PC-9 (cell line): ENCODE data around the gene ISX. TPM values are rescaled to one million over a fixed set of nuclear protein-coding genes. Genes with fewer than 3 reads are reported as not detected.
"Not testable (repeated sequence)": the region's sequence is repeated elsewhere in the genome, so short reads cannot be mapped to it uniquely, and the experiment has no call there.

Experiments used
- BruUV-seq: library from RNA; stranded (reverse); fragments of 400-500 nt; replicated peaks from 2 replicates; lab custom pipeline; 2021; lab: Mats Ljungman, UMichigan
- CTCF ChIA-PET: fragments of 300-600 bp; sonication (Branson Sonifier 250); formaldehyde crosslinking; loops from one replicate; lab custom pipeline; 2022; ENCODE audit warnings: antibody characterized with exemption; lab: Charles Lee
- POLR2A ChIA-PET: fragments of 300-600 bp; sonication (Branson Sonifier 250); formaldehyde crosslinking; loops from one replicate; lab custom pipeline; 2022; ENCODE audit warnings: antibody characterized with exemption; ENCODE audit not compliant: unreplicated experiment; lab: Charles Lee
- DNase-seq, 2 experiments: peaks; one replicate each; pipeline versions ENCODE4 v3.0.0 to v3.0.0-alpha.2; 2015 to 2022; ENCODE audit warnings: mixed read lengths in 1 of 2
- H2AFZ ChIP-seq: fragments of 200-600 bp; sonication (generic); 2 replicates; pipeline ENCODE4 v1.8.1; 2017; ENCODE audit warnings: antibody characterized with exemption
- H3F3A ChIP-seq: fragments of 200-600 bp; sonication (generic); 2 replicates; pipeline ENCODE4 v1.8.1; 2017; ENCODE audit warnings: antibody characterized with exemption, mild to moderate bottlenecking, low read depth; ENCODE audit not compliant: insufficient read depth
- H3K27ac ChIP-seq: fragments of 200-600 bp; sonication (generic); 2 replicates; pipeline ENCODE4 v1.6.1; 2016; ENCODE audit warnings: mixed run types
- H3K27me3 ChIP-seq: fragments of 200-600 bp; sonication (generic); 2 replicates; pipeline ENCODE4 v1.6.1; 2016; ENCODE audit warnings: low read depth, mixed run types; ENCODE audit not compliant: insufficient read depth
- H3K36me3 ChIP-seq: fragments of 200-600 bp; sonication (generic); 2 replicates; pipeline ENCODE4 v1.6.1; 2016; ENCODE audit warnings: low read depth, mixed run types
- H3K4me1 ChIP-seq: fragments of 200-600 bp; sonication (generic); replicated peaks from 2 replicates; pipeline ENCODE4 v1.6.1; 2016; ENCODE audit warnings: mixed run types; ENCODE audit not compliant: insufficient read depth
- H3K4me2 ChIP-seq: fragments of 200-600 bp; sonication (generic); 2 replicates; pipeline ENCODE4 v1.6.1; 2017; ENCODE audit warnings: mixed run types
- H3K4me3 ChIP-seq: fragments of 200-600 bp; sonication (generic); 2 replicates; pipeline ENCODE4 v1.6.1; 2016; ENCODE audit warnings: mixed run types
- H3K79me2 ChIP-seq: fragments of 200-600 bp; sonication (generic); 2 replicates; pipeline ENCODE4 v1.6.1; 2017; ENCODE audit warnings: low read depth, mixed run types
- H3K9me2 ChIP-seq: fragments of 200-600 bp; sonication (generic); 2 replicates; pipeline ENCODE4 v1.8.1; 2017; ENCODE audit warnings: mild to moderate bottlenecking; ENCODE audit not compliant: insufficient read depth
- H3K9me3 ChIP-seq: fragments of 200-600 bp; sonication (generic); 2 replicates; pipeline ENCODE4 v1.8.1; 2016; ENCODE audit warnings: low read depth; ENCODE audit not compliant: insufficient read depth
- H4K20me1 ChIP-seq: fragments of 200-600 bp; sonication (generic); 2 replicates; pipeline ENCODE4 v1.8.1; 2017; ENCODE audit not compliant: insufficient read depth
- CTCF ChIP-seq: fragments of 200-600 bp; sonication (generic); conservative IDR thresholded peaks from 2 replicates; pipeline ENCODE4 v1.6.1; 2017; ENCODE audit warnings: mixed run types, antibody characterized with exemption, mild to moderate bottlenecking, moderate library complexity
- EZH2 ChIP-seq: fragments of 200-600 bp; sonication (generic); IDR thresholded peaks from 2 replicates; pipeline ENCODE4 v1.8.0; 2017; ENCODE audit warnings: antibody characterized with exemption, low read depth
- intact Hi-C: fragments of 100-400 bp; cut with micrococcal nuclease; formaldehyde crosslinking; loops from one replicate; pipeline ENCODE4 v1.10.0; 2022; ENCODE audit not compliant: unreplicated experiment
- total RNA-seq: library from RNA; stranded (reverse); gene quantifications from 2 replicates; pipeline ENCODE4 v1.2.3, GENCODE V29; 2021

ISX gene
- total RNA-seq, 1 experiment from 2014 or later: not detected

GRCh38 chr22:35023692-35024363 lies 42.1 kb upstream of the ISX start:
- CTCF ChIA-PET: interaction anchor here (1.1 kb wide), 1 partner anchor 208 kb away, joined by 3 read pairs; no protein-coding TSS in a partner anchor
- POLR2A ChIA-PET: no interaction called here
- H3K27ac ChIP-seq: no peak overlapping the region
- TF ChIP-seq CTCF (peak; percentile 99), EZH2 (no peak)
- DNase-seq: peak; percentile 44 to 56
- H2AFZ ChIP-seq: no peak overlapping the region
- no peaks in the 10 kb centered on the region for H4K20me1 ChIP-seq
- no peaks in the 10 kb centered on the region for H3K79me2 ChIP-seq
- H3K4me1 ChIP-seq: no peaks in the 10 kb centered on the region
- no TSS peak for BruUV-seq
- peaks cover 23% of the 10 kb centered on the region; the same call in 1 of the 2 replicates for H3K27me3 ChIP-seq
- no peaks in the 10 kb centered on the region for H3F3A ChIP-seq
- H3K36me3 ChIP-seq: no peaks in the 10 kb centered on the region
- no peaks in the 10 kb centered on the region for H3K9me2 ChIP-seq
- intact Hi-C loops: loop anchor here (1.0 to 5.0 kb wide), 4 partner anchors 208 to 1722 kb away; partner anchors contain the start of gene LARGE1
- H3K4me2 ChIP-seq: no peak overlapping the region
- no peak overlapping the region for H3K4me3 ChIP-seq
- no peaks in the 10 kb centered on the region for H3K9me3 ChIP-seq

- H3F3A ChIP-seq: no peaks in the 10 kb centered on the region
- no peak overlapping the region for H3K4me3 ChIP-seq
- H2AFZ ChIP-seq: no peak overlapping the region
- intact Hi-C loops: loop anchor here (1.0 to 5.0 kb wide), 4 partner anchors 208 to 1722 kb away; partner anchors contain the start of gene LARGE1
- no peaks in the 10 kb centered on the region for H3K36me3 ChIP-seq
- H3K4me1 ChIP-seq: no peaks in the 10 kb centered on the region
- no peaks in the 10 kb centered on the region for H3K79me2 ChIP-seq
- CTCF ChIA-PET: no interaction called here
- no peaks in the 10 kb centered on the region for H3K9me3 ChIP-seq
- no peaks in the 10 kb centered on the region for H4K20me1 ChIP-seq
- POLR2A ChIA-PET: no interaction called here
- no peak overlapping the region for H3K27ac ChIP-seq
- peak; percentile 45; the same call in 1 of the 2 replicates for TF ChIP-seq CTCF
- TF ChIP-seq EZH2: no peak
- H3K4me2 ChIP-seq: no peak overlapping the region
- peaks cover 23% of the 10 kb centered on the region; the same call in 1 of the 2 replicates for H3K27me3 ChIP-seq
- no TSS peak for BruUV-seq
- DNase-seq: no peak
- no peaks in the 10 kb centered on the region for H3K9me2 ChIP-seq
Observed at GRCh38 chr22:35024364-35024692, 41.6 kb upstream of the ISX start.

- H3K36me3 ChIP-seq, POLR2A ChIA-PET, H3K4me1 ChIP-seq, H2AFZ ChIP-seq, BruUV-seq, intact Hi-C loops, DNase-seq, H3F3A ChIP-seq, H4K20me1 ChIP-seq, H3K9me2 ChIP-seq, H3K9me3 ChIP-seq, H3K4me2 ChIP-seq, H3K27ac ChIP-seq, H3K79me2 ChIP-seq, CTCF ChIA-PET, H3K4me3 ChIP-seq: not testable (repeated sequence)
- H3K27me3 ChIP-seq: peaks cover 30% of the 10 kb centered on the region
Observed at GRCh38 chr22:35030112-35030511, 35.8 kb upstream of the ISX start.
